ENCODE measurements around the gene ADAMTS6.

DNA sequence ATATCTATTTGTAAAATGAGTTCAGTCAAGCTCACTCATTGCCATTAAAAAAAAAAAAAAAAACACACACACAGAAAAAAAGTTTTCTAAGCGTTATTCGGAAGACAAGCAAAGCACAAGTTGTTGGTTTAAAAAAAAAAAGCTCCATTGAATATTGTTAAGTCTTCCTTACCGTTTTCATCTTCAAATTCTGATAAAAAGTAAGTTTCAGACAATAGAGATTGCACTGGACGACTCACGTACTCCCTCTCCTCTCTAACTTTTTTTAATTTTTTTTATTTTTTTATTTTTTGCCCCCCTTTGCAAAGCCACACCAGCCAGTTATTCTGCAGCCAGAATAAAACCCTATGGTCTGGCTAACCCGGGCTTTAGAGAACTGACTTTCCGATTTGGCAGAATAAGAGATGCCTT lies 544 bp downstream of the ADAMTS6 start:
- TF ChIP-seq, protein P1, sequence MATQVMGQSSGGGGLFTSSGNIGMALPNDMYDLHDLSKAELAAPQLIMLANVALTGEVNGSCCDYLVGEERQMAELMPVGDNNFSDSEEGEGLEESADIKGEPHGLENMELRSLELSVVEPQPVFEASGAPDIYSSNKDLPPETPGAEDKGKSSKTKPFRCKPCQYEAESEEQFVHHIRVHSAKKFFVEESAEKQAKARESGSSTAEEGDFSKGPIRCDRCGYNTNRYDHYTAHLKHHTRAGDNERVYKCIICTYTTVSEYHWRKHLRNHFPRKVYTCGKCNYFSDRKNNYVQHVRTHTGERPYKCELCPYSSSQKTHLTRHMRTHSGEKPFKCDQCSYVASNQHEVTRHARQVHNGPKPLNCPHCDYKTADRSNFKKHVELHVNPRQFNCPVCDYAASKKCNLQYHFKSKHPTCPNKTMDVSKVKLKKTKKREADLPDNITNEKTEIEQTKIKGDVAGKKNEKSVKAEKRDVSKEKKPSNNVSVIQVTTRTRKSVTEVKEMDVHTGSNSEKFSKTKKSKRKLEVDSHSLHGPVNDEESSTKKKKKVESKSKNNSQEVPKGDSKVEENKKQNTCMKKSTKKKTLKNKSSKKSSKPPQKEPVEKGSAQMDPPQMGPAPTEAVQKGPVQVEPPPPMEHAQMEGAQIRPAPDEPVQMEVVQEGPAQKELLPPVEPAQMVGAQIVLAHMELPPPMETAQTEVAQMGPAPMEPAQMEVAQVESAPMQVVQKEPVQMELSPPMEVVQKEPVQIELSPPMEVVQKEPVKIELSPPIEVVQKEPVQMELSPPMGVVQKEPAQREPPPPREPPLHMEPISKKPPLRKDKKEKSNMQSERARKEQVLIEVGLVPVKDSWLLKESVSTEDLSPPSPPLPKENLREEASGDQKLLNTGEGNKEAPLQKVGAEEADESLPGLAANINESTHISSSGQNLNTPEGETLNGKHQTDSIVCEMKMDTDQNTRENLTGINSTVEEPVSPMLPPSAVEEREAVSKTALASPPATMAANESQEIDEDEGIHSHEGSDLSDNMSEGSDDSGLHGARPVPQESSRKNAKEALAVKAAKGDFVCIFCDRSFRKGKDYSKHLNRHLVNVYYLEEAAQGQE (IDR thresholded peaks at IDR 0.05; ENCODE audit: unreplicated experiment), result no peak
- TF ChIP-seq EZH2 (IDR thresholded peaks at IDR 0.05; ENCODE audit: low read depth, unreplicated experiment) (no peak), POLR2AphosphoS5 (IDR thresholded peaks at IDR 0.05; ENCODE audit: low read depth) (no peak), CREB1 (CRISPR knock-in tag; IDR thresholded peaks at IDR 0.05; ENCODE audit: low read depth) (no peak), NANOG (IDR thresholded peaks at IDR 0.05; ENCODE audit: borderline replicate concordance) (no peak)
- TF ChIP-seq, protein P2, sequence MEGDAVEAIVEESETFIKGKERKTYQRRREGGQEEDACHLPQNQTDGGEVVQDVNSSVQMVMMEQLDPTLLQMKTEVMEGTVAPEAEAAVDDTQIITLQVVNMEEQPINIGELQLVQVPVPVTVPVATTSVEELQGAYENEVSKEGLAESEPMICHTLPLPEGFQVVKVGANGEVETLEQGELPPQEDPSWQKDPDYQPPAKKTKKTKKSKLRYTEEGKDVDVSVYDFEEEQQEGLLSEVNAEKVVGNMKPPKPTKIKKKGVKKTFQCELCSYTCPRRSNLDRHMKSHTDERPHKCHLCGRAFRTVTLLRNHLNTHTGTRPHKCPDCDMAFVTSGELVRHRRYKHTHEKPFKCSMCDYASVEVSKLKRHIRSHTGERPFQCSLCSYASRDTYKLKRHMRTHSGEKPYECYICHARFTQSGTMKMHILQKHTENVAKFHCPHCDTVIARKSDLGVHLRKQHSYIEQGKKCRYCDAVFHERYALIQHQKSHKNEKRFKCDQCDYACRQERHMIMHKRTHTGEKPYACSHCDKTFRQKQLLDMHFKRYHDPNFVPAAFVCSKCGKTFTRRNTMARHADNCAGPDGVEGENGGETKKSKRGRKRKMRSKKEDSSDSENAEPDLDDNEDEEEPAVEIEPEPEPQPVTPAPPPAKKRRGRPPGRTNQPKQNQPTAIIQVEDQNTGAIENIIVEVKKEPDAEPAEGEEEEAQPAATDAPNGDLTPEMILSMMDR (conservative IDR thresholded peaks at IDR 0.05; ENCODE audit: low read depth in 2 of 2), result no peak

Data from GM23338 (cell line).